ENCODE data around the gene PKM. TPM values are rescaled to one million over a fixed set of nuclear protein-coding genes. Genes with fewer than 3 reads are reported as not detected.

PKM gene
- total RNA-seq, 1 experiment from 2014 or later: 828 TPM

DNA sequence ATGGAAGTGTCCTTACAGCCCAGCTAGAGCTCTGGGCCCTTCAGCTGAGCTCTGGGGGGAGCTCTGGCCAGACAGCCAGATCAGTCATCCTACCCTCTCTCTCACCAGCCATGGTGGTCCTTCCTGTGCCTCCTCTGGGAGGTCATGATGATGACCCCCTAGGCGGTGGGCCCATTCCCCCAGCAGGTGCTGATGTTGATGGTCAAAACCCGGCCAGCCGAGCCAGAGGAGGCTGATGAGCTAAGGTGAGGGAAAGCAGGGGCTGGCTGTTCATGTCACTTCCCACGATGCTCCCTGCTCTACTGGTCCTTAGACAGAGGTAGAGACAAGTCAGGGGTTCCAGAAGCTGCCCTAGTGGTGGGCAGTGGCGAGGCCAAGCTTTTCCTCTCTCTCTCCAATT lies 68.4 kb downstream of the PKM start:
- no TSS peak for BruUV-seq (replicated peaks)
- Mint-ChIP-seq H3K4me1 (ENCODE audit: insufficient read depth, unreplicated experiment) (peaks cover 3% of the 10 kb centered on the region), H3K27ac (ENCODE audit: low read depth, unreplicated experiment) (no peak overlapping the region), H3K36me3 (ENCODE audit: insufficient read depth, unreplicated experiment) (peaks cover 6% of the 10 kb centered on the region), H3K9me3 (ENCODE audit: unreplicated experiment) (no peaks in the 10 kb centered on the region), H3K27me3 (ENCODE audit: insufficient read depth, unreplicated experiment) (no peaks in the 10 kb centered on the region), H3K4me3 (ENCODE audit: unreplicated experiment) (no peak overlapping the region)
- DNase-seq (ENCODE audit: unreplicated experiment): no peak
- ChIA-PET CTCF (interaction anchor here (0.6 to 1.1 kb wide), 4 partner anchors 371 to 1111 kb away, joined by 3 to 5 read pairs (median 4); no protein-coding TSS in a partner anchor), POLR2A (no interaction called here)
- intact Hi-C loops (cut with micrococcal nuclease): no loop called here
- TF ChIP-seq, protein P1, sequence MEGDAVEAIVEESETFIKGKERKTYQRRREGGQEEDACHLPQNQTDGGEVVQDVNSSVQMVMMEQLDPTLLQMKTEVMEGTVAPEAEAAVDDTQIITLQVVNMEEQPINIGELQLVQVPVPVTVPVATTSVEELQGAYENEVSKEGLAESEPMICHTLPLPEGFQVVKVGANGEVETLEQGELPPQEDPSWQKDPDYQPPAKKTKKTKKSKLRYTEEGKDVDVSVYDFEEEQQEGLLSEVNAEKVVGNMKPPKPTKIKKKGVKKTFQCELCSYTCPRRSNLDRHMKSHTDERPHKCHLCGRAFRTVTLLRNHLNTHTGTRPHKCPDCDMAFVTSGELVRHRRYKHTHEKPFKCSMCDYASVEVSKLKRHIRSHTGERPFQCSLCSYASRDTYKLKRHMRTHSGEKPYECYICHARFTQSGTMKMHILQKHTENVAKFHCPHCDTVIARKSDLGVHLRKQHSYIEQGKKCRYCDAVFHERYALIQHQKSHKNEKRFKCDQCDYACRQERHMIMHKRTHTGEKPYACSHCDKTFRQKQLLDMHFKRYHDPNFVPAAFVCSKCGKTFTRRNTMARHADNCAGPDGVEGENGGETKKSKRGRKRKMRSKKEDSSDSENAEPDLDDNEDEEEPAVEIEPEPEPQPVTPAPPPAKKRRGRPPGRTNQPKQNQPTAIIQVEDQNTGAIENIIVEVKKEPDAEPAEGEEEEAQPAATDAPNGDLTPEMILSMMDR (IDR thresholded peaks at IDR 0.05; ENCODE audit: unreplicated experiment): no peak

DNA sequence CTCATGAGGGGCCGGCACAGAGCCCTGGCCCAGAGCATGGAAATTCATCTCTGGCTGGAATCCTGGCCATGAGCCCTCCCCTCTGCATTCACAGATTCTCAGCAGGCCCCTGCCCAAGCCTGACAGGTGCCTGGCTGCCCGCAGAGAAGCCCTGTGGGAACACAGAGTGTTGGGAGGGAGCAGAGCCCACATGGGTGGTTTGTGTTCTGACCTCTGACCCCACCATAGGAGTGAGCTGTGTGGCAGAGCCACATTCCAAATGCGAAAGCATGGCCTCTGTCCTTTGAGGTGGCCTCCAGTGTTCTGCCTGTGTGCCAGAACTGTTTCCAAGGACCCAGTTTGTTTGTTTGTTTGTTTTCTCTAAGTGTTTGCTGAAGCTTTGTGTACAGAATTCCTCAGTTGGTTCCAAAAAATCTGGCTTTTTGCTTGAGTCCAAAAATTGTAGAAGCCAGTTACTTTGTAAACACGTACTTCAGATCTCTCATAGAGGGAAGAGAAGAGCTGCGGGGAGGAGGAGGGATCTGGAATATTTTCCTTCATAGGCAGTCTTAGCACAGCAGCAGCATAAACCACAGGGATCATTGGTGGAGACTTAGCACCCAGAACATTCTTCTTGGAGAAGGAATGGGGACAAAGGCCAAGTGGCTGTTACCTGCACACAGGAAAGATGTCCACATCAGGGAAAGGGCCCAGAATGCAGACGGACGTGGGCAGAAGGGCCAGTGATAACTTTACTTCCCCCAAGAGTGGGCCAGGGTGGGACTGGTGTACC lies 69.4 kb downstream of the PKM start:
- intact Hi-C loops (cut with micrococcal nuclease): no loop called here
- DNase-seq (ENCODE audit: unreplicated experiment): no peak
- peaks cover 6% of the 10 kb centered on the region for H3K36me3 Mint-ChIP-seq (ENCODE audit: insufficient read depth, unreplicated experiment)
- no peak overlapping the region for H3K4me3 Mint-ChIP-seq (ENCODE audit: unreplicated experiment)
- H3K4me1 Mint-ChIP-seq (ENCODE audit: insufficient read depth, unreplicated experiment): no peaks in the 10 kb centered on the region
- H3K9me3 Mint-ChIP-seq (ENCODE audit: unreplicated experiment): no peaks in the 10 kb centered on the region
- H3K27ac Mint-ChIP-seq (ENCODE audit: low read depth, unreplicated experiment): no peak overlapping the region
- TF ChIP-seq, protein P1 (IDR thresholded peaks at IDR 0.05; ENCODE audit: unreplicated experiment): no peak
- ChIA-PET CTCF (interaction anchor here (0.6 to 1.1 kb wide), 3 partner anchors 372 to 1112 kb away, joined by 3 to 5 read pairs (median 3); no protein-coding TSS in a partner anchor), POLR2A (no interaction called here)
- H3K27me3 Mint-ChIP-seq (ENCODE audit: insufficient read depth, unreplicated experiment): no peaks in the 10 kb centered on the region
- no TSS peak for BruUV-seq (replicated peaks)

DNA sequence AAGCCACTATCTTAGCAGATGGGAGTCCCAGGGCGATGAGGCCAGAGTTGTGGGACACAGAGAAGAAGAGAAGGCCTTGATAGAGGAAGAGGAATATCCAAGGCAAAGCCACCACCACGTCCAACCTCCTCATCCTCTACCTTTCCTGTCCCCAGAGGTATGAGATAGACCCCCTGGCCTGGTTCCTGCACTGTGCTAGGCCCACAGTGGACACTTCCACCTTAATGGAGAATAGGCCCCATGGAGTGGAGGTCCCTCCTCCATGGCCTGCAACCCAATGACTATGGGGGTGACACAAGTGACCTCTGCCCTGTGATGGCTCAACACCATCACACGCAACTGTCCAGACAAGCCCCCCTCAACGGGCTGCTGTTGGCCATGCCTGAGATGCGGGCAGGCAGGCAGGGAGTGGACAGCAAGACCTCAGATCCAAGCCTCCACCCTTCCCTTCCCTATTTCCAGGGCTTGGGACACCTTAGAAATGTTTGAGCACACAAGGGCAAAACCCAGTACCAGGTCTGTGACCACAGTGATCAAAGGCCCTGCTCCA lies 70.2 kb downstream of the PKM start:
- no peak for DNase-seq (ENCODE audit: unreplicated experiment)
- Mint-ChIP-seq H3K4me1 (ENCODE audit: insufficient read depth, unreplicated experiment) (peaks cover 3% of the 10 kb centered on the region), H3K4me3 (ENCODE audit: unreplicated experiment) (no peak overlapping the region), H3K27ac (ENCODE audit: low read depth, unreplicated experiment) (no peak overlapping the region), H3K27me3 (ENCODE audit: insufficient read depth, unreplicated experiment) (no peaks in the 10 kb centered on the region), H3K36me3 (ENCODE audit: insufficient read depth, unreplicated experiment) (peaks cover 6% of the 10 kb centered on the region), H3K9me3 (ENCODE audit: unreplicated experiment) (no peaks in the 10 kb centered on the region)
- intact Hi-C loops (cut with micrococcal nuclease): no loop called here
- CTCF ChIA-PET: no interaction called here
- no TSS peak for BruUV-seq (replicated peaks)
- TF ChIP-seq, protein P1 (IDR thresholded peaks at IDR 0.05; ENCODE audit: unreplicated experiment): no peak
- POLR2A ChIA-PET: no interaction called here

DNA sequence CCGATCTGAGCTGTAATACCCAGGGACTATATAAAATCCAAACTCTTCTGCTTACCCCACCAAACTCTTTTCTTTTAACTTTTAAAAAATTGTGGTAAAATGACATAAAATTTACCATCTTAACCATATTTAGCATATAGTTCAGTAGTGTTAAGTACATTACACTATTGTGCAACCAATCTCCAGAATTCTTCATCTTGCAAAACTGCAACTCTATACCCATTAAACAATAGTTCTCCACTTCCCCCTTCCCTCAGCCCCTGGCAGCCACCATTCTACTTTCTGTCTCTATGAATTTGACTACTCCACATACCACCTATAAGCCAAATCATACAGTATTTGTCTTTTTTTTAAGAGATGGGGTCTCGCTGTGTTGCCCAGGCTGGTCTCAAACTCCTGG lies 74.1 kb downstream of the PKM start:
- no peak overlapping the region for H3K27ac Mint-ChIP-seq (ENCODE audit: low read depth, unreplicated experiment)
- ChIA-PET CTCF (interaction anchor here (0.5 to 2.7 kb wide), 35 partner anchors 9 to 1074 kb away, joined by 3 to 17 read pairs (median 4); no protein-coding TSS in a partner anchor), POLR2A (interaction anchor here (0.7 to 0.9 kb wide), 3 partner anchors 29 to 413 kb away, joined by 3 to 5 read pairs (median 4); no protein-coding TSS in a partner anchor)
- DNase-seq (ENCODE audit: unreplicated experiment): no peak
- no TSS peak for BruUV-seq (replicated peaks)
- H3K4me3 Mint-ChIP-seq (ENCODE audit: unreplicated experiment): no peak overlapping the region
- no peaks in the 10 kb centered on the region for H3K36me3 Mint-ChIP-seq (ENCODE audit: insufficient read depth, unreplicated experiment)
- H3K9me3 Mint-ChIP-seq (ENCODE audit: unreplicated experiment): no peaks in the 10 kb centered on the region
- H3K4me1 Mint-ChIP-seq (ENCODE audit: insufficient read depth, unreplicated experiment): peaks cover 21% of the 10 kb centered on the region
- no peaks in the 10 kb centered on the region for H3K27me3 Mint-ChIP-seq (ENCODE audit: insufficient read depth, unreplicated experiment)
- intact Hi-C loops (cut with micrococcal nuclease): loop anchor here (1.0 to 10.0 kb wide), 6 partner anchors 262 to 1180 kb away; no protein-coding TSS in a partner anchor
- TF ChIP-seq, protein P1 (IDR thresholded peaks at IDR 0.05; ENCODE audit: unreplicated experiment): no peak

Measured in MCF 10A (cell line).